Heart left ventricle (tissue), 16 donors: ENCODE results near the gene DPP10. TPM values are rescaled to one million over a fixed set of nuclear protein-coding genes. Genes with fewer than 3 reads are reported as not detected.

ENCODE experiments used
- ATAC-seq, 4 donors: fragments of 200-7000 bp; cut with Tn5 transposase; one replicate each; pipeline ENCODE4 v1.9.1; 2020 to 2022; ENCODE audit warnings: moderate library complexity in 4 of 4, mild to moderate bottlenecking in 3 of 4, moderate number of reproducible peaks in 1 of 4
- DNase-seq, 5 donors: peaks; one replicate each; pipeline ENCODE4 v3.0.0-alpha.2; 2020
- H3K27ac ChIP-seq, 12 donors: fragments of 200-600 bp; sonication (generic) in 4 of 12; one replicate each; pipeline versions ENCODE4 v1.5.0 to v1.8.0; 2016 to 2022; ENCODE audit warnings: mild to moderate bottlenecking in 2 of 12
- H3K27me3 ChIP-seq, 9 donors: fragments of 200-600 bp; sonication (generic) in 2 of 9; one replicate each; pipeline versions ENCODE4 v1.5.1 to v1.8.0; 2016 to 2022; ENCODE audit warnings: mild to moderate bottlenecking in 3 of 9
- H3K36me3 ChIP-seq, 9 donors: fragments of 200-600 bp; sonication (generic) in 2 of 9; one replicate each; pipeline versions ENCODE4 v1.5.0 to v1.8.0; 2018 to 2022; ENCODE audit warnings: mild to moderate bottlenecking in 2 of 9
- H3K4me1 ChIP-seq, 12 donors: fragments of 200-600 bp; sonication (generic) in 4 of 12; one replicate each; pipeline versions ENCODE4 v1.5.0 to v1.8.0; 2016 to 2022; ENCODE audit warnings: mild to moderate bottlenecking in 3 of 12
- H3K4me3 ChIP-seq, 12 donors: fragments of 200-600 bp; sonication (generic) in 4 of 12; one replicate each; pipeline versions ENCODE4 v1.5.0 to v1.8.0; 2017 to 2022; ENCODE audit warnings: mild to moderate bottlenecking in 9 of 12, moderate library complexity in 4 of 12
- H3K9me3 ChIP-seq, 12 donors: fragments of 200-600 bp; sonication (generic) in 4 of 12; one replicate each; pipeline versions ENCODE4 v1.5.0 to v1.8.0; 2016 to 2022; ENCODE audit warnings: mild to moderate bottlenecking in 1 of 12
- CTCF ChIP-seq, 12 donors: fragments of 200-600 bp; sonication (generic) in 4 of 12; IDR thresholded peaks; one replicate each; pipeline versions ENCODE4 v1.5.0 to v1.8.0; 2018 to 2022; ENCODE audit warnings: antibody characterized with exemption in 12 of 12, mild to moderate bottlenecking in 5 of 12
- POLR2A ChIP-seq, 2 donors: fragments of 450-650 bp; IDR thresholded peaks; one replicate each; pipeline ENCODE4 v1.6.1; 2017; ENCODE audit warnings: antibody characterized with exemption in 2 of 2, mild to moderate bottlenecking in 2 of 2, moderate library complexity in 2 of 2
- WGBS, 4 donors: extraction: QIAGEN DNeasy Blood & Tissue Kit in 2 of 4; methylation state at CpG; one replicate each; pipeline versions ENCODE4 v1.1.5 to v1.1.7; 2013 to 2018; 5-methylcytosine and 5-hydroxymethylcytosine counted together
- intact Hi-C, 10 donors: fragments of 100-400 bp; cut with DNase I; formaldehyde crosslinking; loops; one replicate each; pipeline versions ENCODE4 v1.11.1 to v1.14.2; 2022
- polyA plus RNA-seq, 2 donors: library from polyadenylated mRNA; stranded (reverse); fragments of 200-250 nt; gene quantifications; one replicate each; pipeline ENCODE4 v1.2.3, GENCODE V29; 2013
- total RNA-seq, 9 donors: library from RNA; depleted of rRNA in 2 of 9; stranded (reverse); fragments of >200 nt in 2 of 9; fragmentation: NEBNext Ultra II Directional in 3 of 9; extraction: Animal tissue kit (Norgen Biotek cat#: 25700) in 3 of 9; gene quantifications; one replicate each; pipeline versions ENCODE4 v1.1.0 to v1.2.4, GENCODE V29; 2016 to 2023
- donor health status: ischemic (EF 13 %, LVEDD 7.1; RV severe dilation, severe dysfunction).
- donor health status: healthy with polysubstance abuse.
- donor health status: DM: no; HTN: yes; CAD: no.
- donor health status: DM: no; HTN: no; CAD: no.
- donor health status: ischemic (EF 25% LVEDD 6.9; RV normal size, moderate dysfunction).
- donor health status: ischemic (EF 25% LVEDD 5.7; RV mildly dilated, moderate dysfunction).
- donor health status: healthy.
- donor health status: DM: yes; HTN: yes; CAD: no.
- donor health status: ischemic (EF 35%, LVEDD 5.7; RV mildly dilated, moderate dysfunction).
- donor health status: nonischemic (EF 11% LVEDD 7.7; RV severe dilation, severe dysfunction).
- donor health status: DM: yes; HTN: yes; CAD: no.
- donor health status: PGD.
- donor health status: ischemic (EF 29% LVEDD 5.4; RV normal size, mild dysfunction).
- donor health status: nonischemic (EF 23%, LVEDD 6.1; RV moderate dilation, normal function).

The DPP10 gene
- total and polyA plus RNA-seq, 11 donors, result 0.88 TPM; not detected in 10

GRCh38 chr2:115389024-115389423 is 946.6 kb downstream of the DPP10 start:
- TF ChIP-seq POLR2A (IDR thresholded peaks at IDR 0.05), result no peak
- TF ChIP-seq CTCF (IDR thresholded peaks at IDR 0.05), result no peak
- H3K9me3 ChIP-seq, result peaks cover 0 to 8% (median 0%) of the 10 kb centered on the region in 12 donors
- no peak overlapping the region for H3K4me3 ChIP-seq
- WGBS, 4 donors, result 77 to 92% (median 81%) methylated on average over 1 of the region's 1 CpG
- no peaks in the 10 kb centered on the region for H3K27me3 ChIP-seq
- H3K4me1 ChIP-seq, result no peaks in the 10 kb centered on the region
- intact Hi-C loops, result no loop called here
- ATAC-seq, result no peak
- DNase-seq, result no peak
- no peak overlapping the region for H3K27ac ChIP-seq
- no peaks in the 10 kb centered on the region for H3K36me3 ChIP-seq

GRCh38 chr2:115389898-115390565 is 947.6 kb downstream of the DPP10 start:
- Histone ChIP-seq H3K27ac (no peak overlapping the region), H3K9me3 (peaks cover 0 to 7% (median 0%) of the 10 kb centered on the region in 12 donors), H3K4me3 (no peak overlapping the region), H3K27me3 (no peaks in the 10 kb centered on the region), H3K36me3 (no peaks in the 10 kb centered on the region), H3K4me1 (no peaks in the 10 kb centered on the region)
- DNase-seq (no peak), ATAC-seq (no peak)
- 69 to 83% (median 71%) methylated on average over 6 of the region's 6 CpGs for WGBS, 4 donors
- TF ChIP-seq POLR2A (IDR thresholded peaks at IDR 0.05) (no peak), CTCF (IDR thresholded peaks at IDR 0.05) (no peak)
- intact Hi-C loops, result no loop called here

GRCh38 chr2:115396579-115396978 is 954.1 kb downstream of the DPP10 start:
- peaks cover 0 to 2% (median 0%) of the 10 kb centered on the region in 12 donors for H3K9me3 ChIP-seq
- no peaks in the 10 kb centered on the region for H3K4me1 ChIP-seq
- H3K27ac ChIP-seq, result no peak overlapping the region
- H3K4me3 ChIP-seq, result no peak overlapping the region
- intact Hi-C loops, result no loop called here
- no peak for ATAC-seq
- no peak for DNase-seq
- no peaks in the 10 kb centered on the region for H3K36me3 ChIP-seq
- H3K27me3 ChIP-seq, result no peaks in the 10 kb centered on the region
- 60 to 68% (median 67%) methylated on average over 5 of the region's 5 CpGs for WGBS, 4 donors
- no peak for TF ChIP-seq POLR2A (IDR thresholded peaks at IDR 0.05)
- no peak for TF ChIP-seq CTCF (IDR thresholded peaks at IDR 0.05)

- peaks cover 0 to 8% (median 0%) of the 10 kb centered on the region in 12 donors for H3K9me3 ChIP-seq
- TF ChIP-seq CTCF (IDR thresholded peaks at IDR 0.05), result no peak
- TF ChIP-seq POLR2A (IDR thresholded peaks at IDR 0.05), result no peak
- DNase-seq (no peak), ATAC-seq (no peak)
- intact Hi-C loops, result no loop called here
- WGBS, 4 donors, result 70 to 78% (median 77%) methylated on average over 2 of the region's 2 CpGs
- H3K27ac ChIP-seq, result no peak overlapping the region
- no peaks in the 10 kb centered on the region for H3K27me3 ChIP-seq
- no peaks in the 10 kb centered on the region for H3K4me1 ChIP-seq
- no peaks in the 10 kb centered on the region for H3K36me3 ChIP-seq
- no peak overlapping the region for H3K4me3 ChIP-seq
Measured at GRCh38 chr2:115400940-115401339, 958.5 kb downstream of the DPP10 start.
